Osteoblast (primary cell): ENCODE results near the gene KIRREL3. TPM values are rescaled to one million over a fixed set of nuclear protein-coding genes. Genes with fewer than 3 reads are reported as not detected.

ENCODE experiments used
- DNase-seq: peaks from one replicate; pipeline ENCODE4 v3.0.0; 2011; ENCODE audit warnings: low spot score, mixed read lengths; ENCODE audit not compliant: insufficient read length; ENCODE audit errors: missing footprints
- H2AFZ ChIP-seq: 2 replicates; pipeline ENCODE4 v1.6.0; 2011; ENCODE audit warnings: mild to moderate bottlenecking, low read length
- H3K27ac ChIP-seq: 2 replicates; pipeline ENCODE4 v1.5.1; 2011; ENCODE audit warnings: mild to moderate bottlenecking, low read depth, low read length, moderate library complexity
- H3K27me3 ChIP-seq: 2 replicates; pipeline ENCODE4 v1.6.0; 2012; ENCODE audit warnings: mild to moderate bottlenecking, control low read depth, inconsistent platforms, low read length, moderate library complexity; ENCODE audit not compliant: insufficient read depth
- H3K36me3 ChIP-seq: 2 replicates; pipeline ENCODE4 v1.5.1; 2011; ENCODE audit warnings: mild to moderate bottlenecking, low read length, control low read depth, moderate library complexity; ENCODE audit not compliant: insufficient read depth
- H3K4me1 ChIP-seq: 2 replicates; pipeline ENCODE4 v1.5.1; 2011; ENCODE audit warnings: mild to moderate bottlenecking, low read length, control low read depth, moderate library complexity; ENCODE audit not compliant: insufficient read depth
- H3K4me2 ChIP-seq: 2 replicates; pipeline ENCODE4 v1.6.0; 2011; ENCODE audit warnings: mild to moderate bottlenecking, low read length; ENCODE audit not compliant: insufficient read depth
- H3K4me3 ChIP-seq: fragments of 200-600 bp; sonication (generic); 3 replicates; pipeline ENCODE4 v1.5.1; 2012; ENCODE audit warnings: mild to moderate bottlenecking, low read length, inconsistent platforms; ENCODE audit not compliant: insufficient read depth
- H3K79me2 ChIP-seq: 2 replicates; pipeline ENCODE4 v1.6.0; 2012; ENCODE audit warnings: mild to moderate bottlenecking, low read length, control low read depth, inconsistent platforms; ENCODE audit not compliant: insufficient read depth
- H3K9me3 ChIP-seq: 2 replicates; pipeline ENCODE4 v1.5.1; 2011; ENCODE audit warnings: low read depth, low read length, control low read depth
- H4K20me1 ChIP-seq: 2 replicates; pipeline ENCODE4 v1.6.0; 2012; ENCODE audit warnings: mild to moderate bottlenecking, low read length, control low read depth; ENCODE audit not compliant: insufficient read depth
- total RNA-seq: library from RNA; depleted of rRNA; stranded (reverse); fragments of >200 nt; gene quantifications from 2 replicates; pipeline ENCODE4 v1.2.3, GENCODE V29; 2012
- TF ChIP-seq, protein P1 (sequence below): IDR thresholded peaks from 2 replicates; pipeline ENCODE4 v1.5.1; 2011; ENCODE audit warnings: mild to moderate bottlenecking, low read depth, low read length, moderate library complexity; ENCODE audit errors: extremely low read depth

The KIRREL3 gene
- total RNA-seq, 1 donor = 3.6 TPM

GRCh38 chr11:126925321-126926093 is 75.1 kb downstream of the KIRREL3 start:
- no peaks in the 10 kb centered on the region for H3K27me3 ChIP-seq
- H2AFZ ChIP-seq = no peak overlapping the region
- H4K20me1 ChIP-seq = no peaks in the 10 kb centered on the region
- H3K36me3 ChIP-seq = no peaks in the 10 kb centered on the region
- DNase-seq = no peak
- H3K27ac ChIP-seq = no peak overlapping the region
- peaks cover 26% of the 10 kb centered on the region for H3K4me1 ChIP-seq
- peaks cover 10% of the 10 kb centered on the region for H3K79me2 ChIP-seq
- H3K9me3 ChIP-seq = no peaks in the 10 kb centered on the region
- H3K4me3 ChIP-seq = no peak overlapping the region
- no peak overlapping the region for H3K4me2 ChIP-seq
- TF ChIP-seq, protein P1, sequence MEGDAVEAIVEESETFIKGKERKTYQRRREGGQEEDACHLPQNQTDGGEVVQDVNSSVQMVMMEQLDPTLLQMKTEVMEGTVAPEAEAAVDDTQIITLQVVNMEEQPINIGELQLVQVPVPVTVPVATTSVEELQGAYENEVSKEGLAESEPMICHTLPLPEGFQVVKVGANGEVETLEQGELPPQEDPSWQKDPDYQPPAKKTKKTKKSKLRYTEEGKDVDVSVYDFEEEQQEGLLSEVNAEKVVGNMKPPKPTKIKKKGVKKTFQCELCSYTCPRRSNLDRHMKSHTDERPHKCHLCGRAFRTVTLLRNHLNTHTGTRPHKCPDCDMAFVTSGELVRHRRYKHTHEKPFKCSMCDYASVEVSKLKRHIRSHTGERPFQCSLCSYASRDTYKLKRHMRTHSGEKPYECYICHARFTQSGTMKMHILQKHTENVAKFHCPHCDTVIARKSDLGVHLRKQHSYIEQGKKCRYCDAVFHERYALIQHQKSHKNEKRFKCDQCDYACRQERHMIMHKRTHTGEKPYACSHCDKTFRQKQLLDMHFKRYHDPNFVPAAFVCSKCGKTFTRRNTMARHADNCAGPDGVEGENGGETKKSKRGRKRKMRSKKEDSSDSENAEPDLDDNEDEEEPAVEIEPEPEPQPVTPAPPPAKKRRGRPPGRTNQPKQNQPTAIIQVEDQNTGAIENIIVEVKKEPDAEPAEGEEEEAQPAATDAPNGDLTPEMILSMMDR = no peak

GRCh38 chr11:126924376-126925040 is 76.1 kb downstream of the KIRREL3 start:
- no peak overlapping the region for H3K27ac ChIP-seq
- peaks cover 17% of the 10 kb centered on the region for H3K4me1 ChIP-seq
- H3K4me3 ChIP-seq = no peak overlapping the region
- no peaks in the 10 kb centered on the region for H3K36me3 ChIP-seq
- H3K79me2 ChIP-seq = peaks cover 10% of the 10 kb centered on the region
- DNase-seq = no peak
- no peaks in the 10 kb centered on the region for H4K20me1 ChIP-seq
- TF ChIP-seq, protein P1 = no peak
- no peak overlapping the region for H2AFZ ChIP-seq
- H3K27me3 ChIP-seq = no peaks in the 10 kb centered on the region
- H3K9me3 ChIP-seq = no peaks in the 10 kb centered on the region
- H3K4me2 ChIP-seq = no peak overlapping the region

GRCh38 chr11:126920833-126921232 is 79.7 kb downstream of the KIRREL3 start:
- no peak for DNase-seq
- no peaks in the 10 kb centered on the region for H3K9me3 ChIP-seq
- no peak overlapping the region for H2AFZ ChIP-seq
- no peak overlapping the region for H3K27ac ChIP-seq
- H3K4me3 ChIP-seq = no peak overlapping the region
- no peak overlapping the region for H3K4me2 ChIP-seq
- TF ChIP-seq, protein P1 = no peak
- peaks cover 20% of the 10 kb centered on the region for H3K4me1 ChIP-seq
- no peaks in the 10 kb centered on the region for H3K36me3 ChIP-seq
- H3K79me2 ChIP-seq = peaks cover 13% of the 10 kb centered on the region
- H3K27me3 ChIP-seq = no peaks in the 10 kb centered on the region
- no peaks in the 10 kb centered on the region for H4K20me1 ChIP-seq

DNA sequence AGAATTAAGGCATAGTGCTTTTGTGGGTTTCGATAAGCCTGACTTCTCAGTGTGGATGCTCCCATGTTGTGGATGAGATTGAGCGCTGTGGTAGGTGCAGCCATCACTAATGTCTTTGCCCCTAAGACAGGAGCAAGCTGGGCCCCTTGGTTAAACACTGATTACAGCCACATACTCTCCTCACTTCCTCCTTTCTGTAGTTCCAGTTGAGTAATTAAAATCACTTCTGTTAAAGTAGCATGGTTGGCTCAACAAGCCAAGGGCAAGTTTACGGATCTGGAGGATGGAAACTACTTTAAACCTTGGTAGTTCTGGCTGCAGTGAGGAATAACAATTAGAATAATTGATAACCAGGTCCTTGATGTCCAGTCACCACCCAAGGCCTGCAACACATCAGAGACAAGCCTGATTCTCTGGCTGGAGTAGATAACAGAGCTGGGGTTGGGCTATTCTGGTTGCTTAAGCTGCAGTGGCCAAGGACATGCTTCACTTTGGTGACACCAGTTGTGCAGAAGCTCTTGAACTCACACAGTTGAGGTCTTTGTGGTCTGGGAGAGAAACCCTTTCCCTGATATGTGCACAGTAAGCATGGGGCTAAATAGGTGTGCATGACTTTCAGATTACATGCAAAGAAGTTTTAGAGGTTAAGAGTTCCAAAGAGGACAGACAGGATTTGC is 81.3 kb downstream of the KIRREL3 start:
- no peaks in the 10 kb centered on the region for H4K20me1 ChIP-seq
- H3K4me2 ChIP-seq = no peak overlapping the region
- no peaks in the 10 kb centered on the region for H3K27me3 ChIP-seq
- no peak for DNase-seq
- no peaks in the 10 kb centered on the region for H3K9me3 ChIP-seq
- H3K4me3 ChIP-seq = no peak overlapping the region
- no peaks in the 10 kb centered on the region for H3K36me3 ChIP-seq
- no peak overlapping the region for H2AFZ ChIP-seq
- peak overlapping the region; percentile 53 for H3K27ac ChIP-seq
- TF ChIP-seq, protein P1 = no peak
- H3K79me2 ChIP-seq = peaks cover 7% of the 10 kb centered on the region
- peaks cover 29% of the 10 kb centered on the region for H3K4me1 ChIP-seq
